PC-3 (cell line): ENCODE data around the gene LEKR1. TPM values are rescaled to one million over a fixed set of nuclear protein-coding genes. Genes with fewer than 3 reads are reported as not detected.
A peak's percentile ranks its signal among the peaks of the same experiment; 100 is the strongest.

Source experiments
- ATAC-seq: fragments of 200-7000 bp; cut with Tn5 transposase; 2 replicates; pipeline ENCODE4 v1.9.1; 2020; ENCODE audit warnings: mild to moderate bottlenecking, moderate library complexity
- BruUV-seq: library from RNA; stranded (reverse); fragments of 400-500 nt; replicated peaks from 2 replicates; lab custom pipeline; 2021; lab: Mats Ljungman, UMichigan
- CTCF ChIA-PET: fragments of 300-600 bp; sonication (Branson Sonifier 250); formaldehyde crosslinking; loops from one replicate; lab custom pipeline; 2022; ENCODE audit warnings: antibody characterized with exemption; lab: Charles Lee
- POLR2A ChIA-PET: fragments of 300-600 bp; sonication (Branson Sonifier 250); formaldehyde crosslinking; loops from one replicate; lab custom pipeline; 2022; ENCODE audit warnings: antibody characterized with exemption; ENCODE audit not compliant: unreplicated experiment; lab: Charles Lee
- DNase-seq: peaks from one replicate; pipeline ENCODE4 v3.0.0-alpha.2; 2015
- H2AFZ ChIP-seq: fragments of 300-600 bp; sonication (generic); 2 replicates; pipeline ENCODE4 v1.6.0; 2016; ENCODE audit warnings: antibody characterized with exemption, low read length
- H3F3A ChIP-seq: fragments of 300-600 bp; sonication (generic); one replicate; pipeline ENCODE4 v1.6.0; 2017; ENCODE audit warnings: antibody characterized with exemption, low read length, control low read depth, mild to moderate bottlenecking; ENCODE audit not compliant: unreplicated experiment
- H3K27ac ChIP-seq: fragments of 300-600 bp; sonication (generic); 2 replicates; pipeline ENCODE4 v1.5.1; 2016; ENCODE audit warnings: mild to moderate bottlenecking, low read length
- H3K27me3 ChIP-seq: fragments of 300-600 bp; sonication (generic); 2 replicates; pipeline ENCODE4 v1.6.1; 2016; ENCODE audit warnings: low read length, mixed read lengths
- H3K36me3 ChIP-seq: fragments of 300-600 bp; sonication (generic); 2 replicates; pipeline ENCODE4 v1.6.1; 2016; ENCODE audit warnings: low read depth, mixed run types, low read length, mixed read lengths
- H3K4me1 ChIP-seq: fragments of 300-600 bp; sonication (generic); 2 replicates; pipeline ENCODE4 v1.5.1; 2016; ENCODE audit warnings: low read length; ENCODE audit not compliant: insufficient read depth
- H3K4me2 ChIP-seq: fragments of 300-600 bp; sonication (generic); 2 replicates; pipeline ENCODE4 v1.6.0; 2016; ENCODE audit warnings: low read length
- H3K4me3 ChIP-seq: fragments of 300-600 bp; sonication (generic); 2 replicates; pipeline ENCODE4 v1.5.1; 2016; ENCODE audit warnings: mild to moderate bottlenecking, low read length, mixed read lengths
- H3K79me2 ChIP-seq: fragments of 300-600 bp; sonication (generic); 2 replicates; pipeline ENCODE4 v1.6.1; 2017; ENCODE audit warnings: low read length, mixed read lengths
- H3K9ac ChIP-seq: fragments of 300-600 bp; sonication (generic); 2 replicates; pipeline ENCODE4 v1.6.0; 2016; ENCODE audit warnings: mild to moderate bottlenecking, low read length
- H3K9me2 ChIP-seq: fragments of 300-600 bp; sonication (generic); replicated peaks from 2 replicates; pipeline ENCODE4 v1.6.1; 2016; ENCODE audit warnings: mixed run types, low read length, mixed read lengths
- H3K9me3 ChIP-seq: fragments of 300-600 bp; sonication (generic); 2 replicates; pipeline ENCODE4 v1.6.1; 2016; ENCODE audit warnings: low read length, mixed read lengths
- H4K20me1 ChIP-seq: fragments of 300-600 bp; sonication (generic); 2 replicates; pipeline ENCODE4 v1.6.1; 2016; ENCODE audit warnings: low read length, mixed read lengths
- EZH2 ChIP-seq: fragments of 300-600 bp; sonication (generic); IDR thresholded peaks from one replicate; pipeline ENCODE4 v1.6.1; 2017; ENCODE audit warnings: antibody characterized with exemption, mild to moderate bottlenecking, low read length; ENCODE audit not compliant: unreplicated experiment
- EZH2phosphoT487 ChIP-seq: fragments of 300-600 bp; sonication (generic); IDR thresholded peaks from 2 replicates; pipeline ENCODE4 v1.6.1; 2018; ENCODE audit warnings: mild to moderate bottlenecking, antibody characterized with exemption, low read length, borderline replicate concordance
- intact Hi-C: fragments of 100-400 bp; cut with micrococcal nuclease; formaldehyde crosslinking; loops from 2 replicates; pipeline ENCODE4 v1.9.0; 2023
- total RNA-seq: library from RNA; depleted of rRNA; stranded (reverse); fragments of >200 nt; gene quantifications from 2 replicates; pipeline ENCODE4 v1.2.3, GENCODE V29; 2014
- TF ChIP-seq, protein P1 (sequence below): fragments of 300-600 bp; sonication (generic); conservative IDR thresholded peaks from 2 replicates; pipeline ENCODE4 v1.5.1; 2017; ENCODE audit warnings: antibody characterized with exemption, low read depth, mild to moderate bottlenecking, low read length

LEKR1 gene
- total RNA-seq, 1 experiment from 2014 or later: 0.15 TPM

DNA sequence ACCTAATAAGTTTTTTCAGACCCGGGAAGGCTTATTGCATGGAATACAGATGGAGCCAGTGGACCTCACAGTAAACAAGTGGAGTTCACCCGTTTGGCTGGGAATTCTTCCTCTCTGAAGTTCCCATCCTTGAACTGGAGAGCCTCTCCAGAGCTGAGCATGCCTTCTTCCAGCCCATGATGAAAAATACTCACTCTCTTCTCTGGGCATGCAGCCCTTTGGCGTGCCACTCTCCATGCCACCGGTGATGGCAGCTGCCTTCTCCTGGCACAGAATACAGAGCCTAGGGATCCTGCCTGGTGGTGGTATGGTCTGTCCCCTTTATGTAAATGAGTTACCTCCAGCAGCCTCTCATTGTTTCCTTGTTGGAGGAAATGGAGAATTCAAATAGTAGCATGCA, 150.8 kb downstream of the LEKR1 start:
- H3K79me2 ChIP-seq: no peaks in the 10 kb centered on the region
- H3K9me3 ChIP-seq: no peaks in the 10 kb centered on the region
- H3K4me1 ChIP-seq: no peaks in the 10 kb centered on the region
- intact Hi-C loops: no loop called here
- TF ChIP-seq EZH2: no peak
- TF ChIP-seq, protein P1, sequence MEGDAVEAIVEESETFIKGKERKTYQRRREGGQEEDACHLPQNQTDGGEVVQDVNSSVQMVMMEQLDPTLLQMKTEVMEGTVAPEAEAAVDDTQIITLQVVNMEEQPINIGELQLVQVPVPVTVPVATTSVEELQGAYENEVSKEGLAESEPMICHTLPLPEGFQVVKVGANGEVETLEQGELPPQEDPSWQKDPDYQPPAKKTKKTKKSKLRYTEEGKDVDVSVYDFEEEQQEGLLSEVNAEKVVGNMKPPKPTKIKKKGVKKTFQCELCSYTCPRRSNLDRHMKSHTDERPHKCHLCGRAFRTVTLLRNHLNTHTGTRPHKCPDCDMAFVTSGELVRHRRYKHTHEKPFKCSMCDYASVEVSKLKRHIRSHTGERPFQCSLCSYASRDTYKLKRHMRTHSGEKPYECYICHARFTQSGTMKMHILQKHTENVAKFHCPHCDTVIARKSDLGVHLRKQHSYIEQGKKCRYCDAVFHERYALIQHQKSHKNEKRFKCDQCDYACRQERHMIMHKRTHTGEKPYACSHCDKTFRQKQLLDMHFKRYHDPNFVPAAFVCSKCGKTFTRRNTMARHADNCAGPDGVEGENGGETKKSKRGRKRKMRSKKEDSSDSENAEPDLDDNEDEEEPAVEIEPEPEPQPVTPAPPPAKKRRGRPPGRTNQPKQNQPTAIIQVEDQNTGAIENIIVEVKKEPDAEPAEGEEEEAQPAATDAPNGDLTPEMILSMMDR: no peak
- TF ChIP-seq EZH2phosphoT487: no peak
- DNase-seq (no peak), ATAC-seq (no peak)
- no peak overlapping the region for H3K27ac ChIP-seq
- CTCF ChIA-PET: no interaction called here
- H3K36me3 ChIP-seq: no peaks in the 10 kb centered on the region
- POLR2A ChIA-PET: no interaction called here
- no peaks in the 10 kb centered on the region for H3F3A ChIP-seq
- no peaks in the 10 kb centered on the region for H3K27me3 ChIP-seq
- no peak overlapping the region for H3K4me3 ChIP-seq
- BruUV-seq: no TSS peak
- no peaks in the 10 kb centered on the region for H4K20me1 ChIP-seq
- H3K4me2 ChIP-seq: no peak overlapping the region
- no peaks in the 10 kb centered on the region for H3K9me2 ChIP-seq
- H2AFZ ChIP-seq: no peak overlapping the region
- no peak overlapping the region for H3K9ac ChIP-seq

DNA sequence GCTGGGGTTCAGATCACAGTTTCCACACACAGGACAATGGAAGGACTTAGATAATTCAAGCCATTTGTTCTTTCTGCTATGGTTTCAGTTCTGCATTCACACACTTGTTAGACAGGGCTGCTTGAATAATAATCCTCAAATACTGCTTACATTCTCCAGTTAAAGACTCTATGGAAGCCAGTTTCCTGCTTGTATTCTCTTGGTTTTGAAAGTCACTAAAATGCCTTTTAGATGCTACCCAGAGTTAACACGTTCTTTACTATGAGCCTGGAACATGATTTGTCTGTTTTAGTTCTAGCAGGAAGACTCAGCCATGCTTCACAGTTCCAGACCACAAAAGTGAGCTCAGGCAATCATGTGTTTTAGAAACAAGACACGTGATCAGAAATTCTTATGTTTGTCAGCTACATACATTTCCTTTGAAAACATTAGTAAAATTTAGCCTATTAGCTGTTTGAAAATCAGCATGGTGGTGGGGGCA, 152.4 kb downstream of the LEKR1 start:
- Histone ChIP-seq H3K9me3 (no peaks in the 10 kb centered on the region), H3K4me2 (no peak overlapping the region), H3K79me2 (no peaks in the 10 kb centered on the region), H2AFZ (peak overlapping the region; percentile 1; the same call in 1 of the 2 replicates), H4K20me1 (no peaks in the 10 kb centered on the region), H3K4me3 (no peak overlapping the region), H3K27ac (no peak overlapping the region), H3K36me3 (no peaks in the 10 kb centered on the region), H3K9ac (no peak overlapping the region), H3K9me2 (no peaks in the 10 kb centered on the region), H3K27me3 (no peaks in the 10 kb centered on the region), H3K4me1 (no peaks in the 10 kb centered on the region), H3F3A (no peaks in the 10 kb centered on the region)
- ChIA-PET POLR2A (no interaction called here), CTCF (no interaction called here)
- no peak for DNase-seq
- intact Hi-C loops: no loop called here
- no TSS peak for BruUV-seq
- TF ChIP-seq, protein P1: no peak
- no peak for TF ChIP-seq EZH2
- ATAC-seq: no peak

DNA sequence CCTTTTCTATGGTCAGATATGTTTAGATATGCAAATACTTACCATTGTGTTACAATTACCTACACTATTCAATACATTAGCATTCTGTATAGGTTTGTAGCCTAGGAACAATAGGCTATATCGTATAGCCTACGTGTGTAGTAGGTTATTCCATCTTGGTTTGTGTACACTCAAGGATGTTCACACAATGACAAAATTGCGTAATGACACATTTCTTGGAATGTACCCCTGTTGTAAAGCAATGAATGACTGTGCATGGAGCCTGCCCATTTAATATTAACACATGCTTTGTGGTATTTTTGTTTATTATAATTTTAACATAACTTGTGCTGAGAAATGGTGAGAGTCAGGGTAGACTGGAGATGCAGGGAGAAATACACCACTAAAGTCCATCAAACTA, 154.9 kb downstream of the LEKR1 start:
- no peaks in the 10 kb centered on the region for H3K36me3 ChIP-seq
- no peaks in the 10 kb centered on the region for H3K4me1 ChIP-seq
- no peak overlapping the region for H3K27ac ChIP-seq
- no peak overlapping the region for H3K4me3 ChIP-seq
- DNase-seq (no peak), ATAC-seq (no peak)
- no peaks in the 10 kb centered on the region for H3F3A ChIP-seq
- intact Hi-C loops: no loop called here
- no peaks in the 10 kb centered on the region for H3K27me3 ChIP-seq
- no peak overlapping the region for H3K9ac ChIP-seq
- CTCF ChIA-PET: no interaction called here
- H2AFZ ChIP-seq: no peak overlapping the region
- H3K9me3 ChIP-seq: no peaks in the 10 kb centered on the region
- POLR2A ChIA-PET: no interaction called here
- no peaks in the 10 kb centered on the region for H3K79me2 ChIP-seq
- TF ChIP-seq EZH2: no peak
- no TSS peak for BruUV-seq
- no peaks in the 10 kb centered on the region for H4K20me1 ChIP-seq
- H3K4me2 ChIP-seq: no peak overlapping the region
- H3K9me2 ChIP-seq: no peaks in the 10 kb centered on the region
